ENCODE measurements around the gene KIAA0408.
A peak's percentile ranks its signal among the peaks of the same experiment; 100 is the strongest.

KIAA0408 gene

DNA sequence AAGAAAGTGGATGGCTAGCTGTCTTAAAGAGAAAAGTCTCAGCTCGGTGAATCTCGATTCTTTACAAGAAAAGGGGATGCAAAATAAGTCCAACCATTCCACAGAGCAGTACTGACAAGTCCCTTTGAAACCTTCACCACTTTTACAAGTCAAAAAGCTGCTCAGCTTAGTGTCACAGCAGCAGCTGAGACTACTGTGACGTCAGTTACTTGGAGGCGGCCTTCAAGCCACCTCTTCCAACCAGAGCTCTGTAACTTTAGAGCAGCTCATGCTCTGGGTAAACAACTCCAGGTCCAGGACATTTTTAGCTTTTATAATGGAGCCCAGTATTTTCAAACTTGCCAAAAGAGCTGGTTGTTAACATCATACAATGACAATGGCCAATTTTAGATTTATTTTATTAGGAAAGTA lies at the start of gene KIAA0408:
Gene KIAA0408 (minus strand): TSS at position 159 of the 411 bp plus-strand sequence. CDS start 5,408 bp downstream, outside the sequence.
- DNase-seq = peak; percentile 64

GRCh38 chr6:127506894-127507293 lies 47.7 kb upstream of the KIAA0408 start:
- no peak for DNase-seq

DNA sequence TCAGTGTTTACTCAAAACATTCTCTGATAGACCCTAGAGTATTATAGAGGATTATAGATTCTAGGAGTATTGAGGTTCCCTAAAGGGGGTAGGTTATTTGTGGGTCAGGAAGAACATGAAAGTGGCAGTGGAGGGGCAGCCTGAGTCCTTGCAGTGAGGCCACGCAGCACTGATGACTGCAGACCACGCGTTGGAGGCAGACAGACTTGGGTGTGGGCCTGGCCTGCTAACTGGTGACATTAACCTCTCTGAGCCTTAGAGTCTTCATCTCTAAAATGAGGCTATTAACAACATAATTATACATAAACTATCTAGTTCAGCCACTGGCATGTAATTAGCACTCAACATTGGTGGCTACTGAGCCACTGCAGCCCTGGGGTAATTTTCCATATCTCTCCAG lies 43.8 kb upstream of the KIAA0408 start:
- DNase-seq = no peak

DNA sequence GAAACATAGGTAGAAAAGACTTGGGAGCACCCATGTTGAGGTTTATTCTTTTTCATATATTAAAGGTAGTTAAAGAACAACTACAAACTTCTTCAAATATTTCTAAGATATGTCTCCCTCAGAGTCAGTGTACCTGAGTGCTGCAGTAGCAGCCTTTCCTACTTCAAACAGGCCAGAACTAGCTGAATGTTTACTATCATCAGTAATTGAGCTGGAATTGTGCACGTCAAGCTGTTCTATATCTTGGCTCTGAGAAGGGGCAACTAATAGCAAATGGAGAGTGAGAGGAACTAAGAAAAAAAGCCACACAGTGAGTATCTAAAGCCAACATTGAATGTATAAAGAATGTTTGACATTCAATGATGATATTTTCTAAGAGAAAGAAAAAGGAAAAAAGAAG lies 38.2 kb upstream of the KIAA0408 start:
- DNase-seq = no peak

- no peak for DNase-seq
Observed at GRCh38 chr6:127496471-127496870, 37.3 kb upstream of the KIAA0408 start.

DNA sequence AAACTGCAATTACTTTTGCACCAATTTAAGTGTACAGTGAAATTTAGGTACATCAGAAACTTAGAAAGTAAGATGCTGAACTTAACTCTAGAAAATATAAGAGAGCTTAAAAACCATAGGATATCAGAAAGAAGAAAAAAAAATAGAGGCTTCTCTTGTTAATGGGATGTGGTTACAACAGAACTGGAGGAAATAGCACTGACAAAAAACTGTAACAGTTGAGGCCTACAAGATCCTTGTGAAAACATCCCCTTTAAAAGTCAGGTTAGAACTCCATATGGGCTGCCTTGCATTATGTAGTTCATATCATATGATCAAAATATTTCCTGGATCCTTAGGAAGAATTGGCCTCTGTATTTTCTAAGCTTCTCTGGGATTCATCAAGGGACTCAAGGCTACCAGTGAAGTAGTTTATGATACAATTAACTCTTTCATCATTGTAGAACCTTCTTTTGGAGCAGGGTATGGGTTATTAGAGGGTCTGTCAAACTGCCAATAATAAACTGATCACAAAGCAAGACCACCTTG lies 35.1 kb upstream of the KIAA0408 start:
- no peak for DNase-seq

- DNase-seq = no peak
Observed at GRCh38 chr6:127489248-127489647, 30.1 kb upstream of the KIAA0408 start.

GRCh38 chr6:127486934-127487333 lies 27.7 kb upstream of the KIAA0408 start:
- no peak for DNase-seq

- DNase-seq = peak; percentile 85
Observed at GRCh38 chr6:127484212-127484863, 25.1 kb upstream of the KIAA0408 start.

DNA sequence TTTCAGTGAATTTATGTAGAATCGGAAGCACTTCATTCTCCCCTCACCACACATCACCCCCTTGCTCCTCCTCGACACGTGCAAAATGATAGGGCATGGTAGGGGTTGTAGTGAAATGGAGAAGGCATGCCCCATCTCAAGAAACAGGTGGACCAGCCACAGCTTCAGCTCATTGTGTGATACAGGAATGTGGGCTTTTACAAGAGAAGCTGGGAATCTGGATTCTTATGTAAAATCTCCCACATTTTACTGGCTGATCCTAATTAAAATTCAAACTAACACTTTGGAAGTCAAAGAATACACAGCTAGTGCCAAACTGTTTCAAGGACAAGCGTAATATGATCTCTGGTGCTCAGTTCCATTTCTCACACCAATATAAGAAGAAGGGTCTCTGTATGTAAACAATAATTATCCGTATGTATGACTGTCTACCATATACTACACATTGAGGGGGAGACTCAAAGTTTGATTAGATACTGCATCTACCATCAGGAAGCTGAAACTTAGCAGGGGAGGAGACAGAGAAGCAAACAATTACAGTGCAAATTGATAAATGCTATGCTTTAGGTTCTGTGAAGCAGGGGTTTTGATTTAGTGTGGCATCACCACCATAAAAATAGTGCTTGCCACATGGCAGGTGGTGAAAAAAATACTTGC lies 24.3 kb upstream of the KIAA0408 start:
- DNase-seq = no peak

DNA sequence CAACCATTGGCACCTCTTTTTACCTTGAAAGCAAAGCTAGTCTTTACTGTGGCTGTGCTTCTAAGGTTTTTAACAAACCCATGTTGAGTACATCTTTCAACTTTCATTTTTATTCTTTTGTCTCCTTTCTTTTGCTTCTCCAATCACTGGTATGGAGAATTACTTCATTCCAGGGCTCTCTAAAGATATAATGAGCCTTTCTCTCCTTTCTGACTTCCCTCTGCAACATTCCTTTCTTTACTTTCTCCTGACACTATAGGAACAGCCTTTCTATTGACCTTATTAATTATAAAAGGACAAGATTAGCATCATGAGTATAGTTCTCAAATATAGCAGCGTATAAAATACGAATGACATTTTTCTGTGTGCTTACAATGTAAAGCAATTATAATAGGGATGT lies 23.1 kb upstream of the KIAA0408 start:
- DNase-seq = no peak

- no peak for DNase-seq
Observed at GRCh38 chr6:127481628-127482027, 22.4 kb upstream of the KIAA0408 start.

- DNase-seq = no peak
Observed at GRCh38 chr6:127481111-127481510, 21.9 kb upstream of the KIAA0408 start.

DNA sequence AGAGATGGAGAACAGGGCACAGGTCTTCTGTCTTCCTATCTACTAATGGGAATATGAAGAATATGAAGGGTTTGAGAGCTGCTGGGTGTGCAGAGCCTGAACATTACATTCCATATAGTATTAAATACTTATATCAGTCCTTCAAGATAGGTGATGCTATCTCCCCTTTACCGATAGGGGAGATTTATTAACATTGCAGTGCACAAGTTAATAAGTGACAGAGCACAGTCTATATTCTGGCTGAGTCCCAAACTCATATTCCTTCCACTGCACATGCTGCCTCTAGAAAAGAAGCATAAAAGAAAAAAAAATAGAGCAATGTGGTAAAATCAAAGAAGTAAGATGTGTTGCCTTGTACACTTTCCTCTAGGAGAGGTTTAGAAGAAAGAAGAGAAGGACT lies 18.5 kb upstream of the KIAA0408 start:
- no peak for DNase-seq

DNA sequence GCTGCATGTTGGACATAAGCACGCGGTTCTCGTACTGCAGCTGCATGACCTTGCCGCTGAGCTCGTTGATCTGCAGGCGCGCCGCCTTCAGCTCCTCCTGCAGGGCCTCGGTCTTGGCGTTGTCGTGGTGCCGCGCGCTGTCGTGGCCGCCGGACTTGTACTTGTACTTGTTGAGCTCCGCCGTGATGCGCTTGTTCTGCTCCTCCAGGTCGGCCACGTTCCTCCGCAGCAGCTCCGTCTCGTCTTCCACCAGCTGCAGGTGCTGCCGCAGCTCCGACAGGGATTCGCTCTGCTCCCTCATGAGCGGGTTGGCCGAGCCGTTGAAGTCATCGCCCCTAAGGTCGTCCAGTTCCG lies 16.6 kb upstream of the KIAA0408 start:
- no peak for DNase-seq

- no peak for DNase-seq
Observed at GRCh38 chr6:127475135-127475822, 16.1 kb upstream of the KIAA0408 start.

GRCh38 chr6:127471379-127472255 lies 12.4 kb upstream of the KIAA0408 start:
- no peak for DNase-seq

DNA sequence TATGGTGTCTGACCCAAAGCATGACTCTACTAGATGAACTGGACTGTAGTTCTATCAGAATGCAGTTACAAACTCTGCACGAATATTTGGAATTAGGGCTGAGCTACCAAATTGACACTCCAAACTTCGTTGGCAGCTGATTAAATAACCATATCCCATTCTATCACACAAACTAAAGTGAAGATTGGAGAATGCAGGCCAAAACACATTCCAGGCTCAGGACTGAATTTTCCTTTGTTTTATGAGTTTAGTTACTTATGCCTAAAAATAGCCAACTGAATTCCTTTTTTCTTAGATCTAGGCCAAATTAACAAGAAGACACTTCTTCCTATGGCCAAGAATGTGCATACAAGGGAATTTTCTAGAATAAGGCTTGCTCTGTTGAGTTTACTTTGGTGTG lies 9.7 kb upstream of the KIAA0408 start:
- no peak for DNase-seq

DNA sequence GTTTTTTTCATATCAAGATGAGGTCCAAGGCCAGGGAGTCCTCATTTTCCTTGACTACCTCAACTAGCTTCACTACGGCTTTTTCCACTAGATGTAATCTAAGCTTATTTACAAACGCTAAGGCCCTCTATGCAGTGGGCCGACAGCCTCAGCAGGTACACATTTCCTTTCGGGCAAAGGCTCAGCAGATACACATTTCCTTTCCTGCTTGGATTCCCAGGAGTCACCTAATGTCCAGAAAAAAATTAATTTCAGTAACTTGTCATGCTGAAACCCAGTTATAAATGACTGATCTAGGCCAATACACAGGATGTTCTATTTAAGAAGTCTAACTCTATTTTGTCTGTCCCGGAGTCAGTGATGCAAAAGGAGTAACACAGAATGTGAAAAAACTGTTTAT lies 7.2 kb upstream of the KIAA0408 start:
- no peak for DNase-seq

- peak; percentile 84 for DNase-seq
Observed at GRCh38 chr6:127464881-127465459, 5.8 kb upstream of the KIAA0408 start.

DNA sequence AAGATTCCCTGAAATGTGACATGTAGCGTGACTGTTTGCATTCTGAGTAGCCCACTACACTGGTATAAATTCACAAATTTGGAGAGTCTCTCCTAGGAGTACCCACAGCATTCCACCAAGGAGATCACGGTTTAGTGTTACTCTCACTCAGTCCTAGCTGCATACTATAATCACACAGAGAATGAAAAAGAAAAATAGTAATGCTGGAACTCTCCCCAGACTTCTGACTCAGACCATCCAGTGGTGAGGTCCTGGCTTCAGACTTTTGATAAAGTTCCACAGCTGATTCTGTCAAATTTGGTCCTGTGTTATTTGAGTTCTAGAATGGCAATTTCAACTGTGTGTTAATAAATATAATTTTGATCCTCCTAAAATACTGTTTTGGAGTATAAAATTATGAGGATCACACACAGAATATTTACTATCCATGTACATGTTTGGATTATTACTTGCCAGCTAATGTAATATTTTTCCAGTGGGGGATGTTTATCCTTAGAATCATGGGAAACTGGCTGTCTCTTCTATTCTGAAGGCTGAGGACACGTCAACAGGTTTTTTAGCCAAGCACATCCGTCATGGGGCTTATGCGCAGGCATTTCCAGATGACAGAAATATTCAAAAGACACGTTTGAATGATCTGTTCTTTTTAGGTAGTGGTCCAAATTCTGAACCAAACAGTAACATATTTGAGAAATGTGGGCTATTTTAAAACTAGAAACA lies 5.1 kb upstream of the KIAA0408 start:
- DNase-seq = no peak

GRCh38 chr6:127463056-127463455 lies 3.9 kb upstream of the KIAA0408 start:
- no peak for DNase-seq
